Smooth muscle cell (in vitro differentiated cells): Measurements from ENCODE around the gene TBR1. TPM values are rescaled to one million over a fixed set of nuclear protein-coding genes. Genes with fewer than 3 reads are reported as not detected.

ENCODE experiments used
- DNase-seq: peaks from one replicate; lab custom pipeline; 2025; ENCODE audit not compliant: unreplicated experiment; lab: John Stamatoyannopoulos, UW
- H2AFZ ChIP-seq: fragments of 200-600 bp; sonication (generic); 2 replicates; pipeline ENCODE4 v1.6.0; 2016; ENCODE audit warnings: antibody characterized with exemption, low read depth, mild to moderate bottlenecking
- H3F3A ChIP-seq: fragments of 200-600 bp; sonication (generic); 2 replicates; pipeline ENCODE4 v1.6.0; 2017; ENCODE audit warnings: antibody characterized with exemption, low read depth
- H3K27ac ChIP-seq: fragments of 200-600 bp; sonication (generic); 2 replicates; pipeline ENCODE4 v1.5.1; 2016; ENCODE audit warnings: low read depth, mild to moderate bottlenecking
- H3K27me3 ChIP-seq: fragments of 200-600 bp; sonication (generic); 2 replicates; pipeline ENCODE4 v1.6.1; 2016; ENCODE audit warnings: low read depth, mild to moderate bottlenecking
- H3K36me3 ChIP-seq: fragments of 200-600 bp; sonication (generic); 2 replicates; pipeline ENCODE4 v1.5.1; 2016; ENCODE audit warnings: low read depth
- H3K4me1 ChIP-seq: fragments of 200-600 bp; sonication (generic); 2 replicates; pipeline ENCODE4 v1.5.1; 2016; ENCODE audit warnings: low read depth
- H3K4me2 ChIP-seq: fragments of 200-600 bp; sonication (generic); 2 replicates; pipeline ENCODE4 v1.6.0; 2016; ENCODE audit warnings: mild to moderate bottlenecking
- H3K4me3 ChIP-seq: fragments of 200-600 bp; sonication (generic); 2 replicates; pipeline ENCODE4 v1.5.1; 2016; ENCODE audit warnings: mild to moderate bottlenecking
- H3K79me2 ChIP-seq: fragments of 200-600 bp; sonication (generic); 2 replicates; pipeline ENCODE4 v1.6.0; 2016; ENCODE audit warnings: low read depth, mild to moderate bottlenecking
- H3K9ac ChIP-seq: fragments of 200-600 bp; sonication (generic); 2 replicates; pipeline ENCODE4 v1.6.0; 2016; ENCODE audit warnings: low read depth
- H3K9me3 ChIP-seq: fragments of 200-600 bp; sonication (generic); replicated peaks from 2 replicates; pipeline ENCODE4 v1.5.1; 2016; ENCODE audit warnings: low read depth
- H4K20me1 ChIP-seq: fragments of 200-600 bp; sonication (generic); 2 replicates; pipeline ENCODE4 v1.6.0; 2016; ENCODE audit warnings: low read depth
- CTCF ChIP-seq: fragments of 200-600 bp; sonication (generic); IDR thresholded peaks from 2 replicates; pipeline ENCODE4 v1.5.1; 2017; ENCODE audit warnings: borderline replicate concordance, mild to moderate bottlenecking, antibody characterized with exemption; ENCODE audit not compliant: insufficient read depth, poor library complexity, severe bottlenecking
- WGBS: methylation state at CpG from one replicate; pipeline ENCODE4 v1.1.7; 2016; ENCODE audit warnings: low lambda C conversion rate; 5-methylcytosine and 5-hydroxymethylcytosine counted together
- polyA plus RNA-seq: library from polyadenylated mRNA; unstranded; fragments of >200 nt; fragmentation: Nextera tagmentation; extraction: Ambion mirVana; gene quantifications from 2 replicates; pipeline ENCODE4 v1.2.1, GENCODE V29; 2016
- total RNA-seq: library from RNA; depleted of rRNA; stranded (reverse); fragments of >200 nt; gene quantifications from 2 replicates; pipeline ENCODE4 v1.2.3, GENCODE V29; 2014

TBR1 gene
- total RNA-seq (0.13 and 2.3 TPM in 2 replicates), polyA plus RNA-seq (0.04 TPM in 1 of 2 replicates, not detected in the other)

GRCh38 chr2:161415987-161416707 is at the start of gene TBR1:
TBR1 (plus strand) TSS chr2:161416297; CDS start chr2:161416411, 114 bp downstream.
- Histone ChIP-seq H3K4me1 (peaks cover 30% of the 10 kb centered on the region), H3K9ac (no peak within 1 kb of the TSS), H3K27me3 (peaks cover 87% of the 10 kb centered on the region), H3K79me2 (no peaks in the 10 kb centered on the region), H4K20me1 (no peaks in the 10 kb centered on the region), H3K4me3 (peak within 1 kb of the TSS; percentile 51), H3K27ac (no peak within 1 kb of the TSS), H2AFZ (no peak within 1 kb of the TSS), H3K36me3 (peaks cover 3% of the 10 kb centered on the region), H3F3A (no peaks in the 10 kb centered on the region), H3K9me3 (no peaks in the 10 kb centered on the region), H3K4me2 (peak within 1 kb of the TSS; percentile 98)
- DNase-seq = no peak
- 9% methylated on average over 16 of the region's 16 CpGs for WGBS
- no peak for TF ChIP-seq CTCF

- H2AFZ ChIP-seq = no peak overlapping the region
- no peak for DNase-seq
- no peak overlapping the region for H3K9ac ChIP-seq
- H3K4me2 ChIP-seq = no peak overlapping the region
- H3K4me3 ChIP-seq = no peak overlapping the region
- peaks cover 20% of the 10 kb centered on the region for H3K36me3 ChIP-seq
- H3K27ac ChIP-seq = no peak overlapping the region
- H4K20me1 ChIP-seq = peaks cover 53% of the 10 kb centered on the region
- H3K4me1 ChIP-seq = peaks cover 4% of the 10 kb centered on the region
- H3K79me2 ChIP-seq = peaks cover 35% of the 10 kb centered on the region
- WGBS = 88% methylated on average over 3 of the region's 3 CpGs
- no peaks in the 10 kb centered on the region for H3K9me3 ChIP-seq
- H3F3A ChIP-seq = no peaks in the 10 kb centered on the region
- no peaks in the 10 kb centered on the region for H3K27me3 ChIP-seq
- no peak for TF ChIP-seq CTCF
Measured at GRCh38 chr2:161367675-161368074, 48.4 kb upstream of the TBR1 start.

GRCh38 chr2:161369311-161369710 is 46.8 kb upstream of the TBR1 start:
- Histone ChIP-seq H3K4me3 (no peak overlapping the region), H2AFZ (no peak overlapping the region), H3F3A (no peaks in the 10 kb centered on the region), H3K79me2 (peaks cover 21% of the 10 kb centered on the region), H3K36me3 (peaks cover 11% of the 10 kb centered on the region), H3K27ac (no peak overlapping the region), H3K27me3 (no peaks in the 10 kb centered on the region), H3K9ac (no peak overlapping the region), H3K4me1 (peaks cover 4% of the 10 kb centered on the region), H3K9me3 (no peaks in the 10 kb centered on the region), H4K20me1 (peaks cover 48% of the 10 kb centered on the region), H3K4me2 (no peak overlapping the region)
- TF ChIP-seq CTCF = no peak
- 48% methylated on average over 2 of the region's 2 CpGs for WGBS
- no peak for DNase-seq

DNA sequence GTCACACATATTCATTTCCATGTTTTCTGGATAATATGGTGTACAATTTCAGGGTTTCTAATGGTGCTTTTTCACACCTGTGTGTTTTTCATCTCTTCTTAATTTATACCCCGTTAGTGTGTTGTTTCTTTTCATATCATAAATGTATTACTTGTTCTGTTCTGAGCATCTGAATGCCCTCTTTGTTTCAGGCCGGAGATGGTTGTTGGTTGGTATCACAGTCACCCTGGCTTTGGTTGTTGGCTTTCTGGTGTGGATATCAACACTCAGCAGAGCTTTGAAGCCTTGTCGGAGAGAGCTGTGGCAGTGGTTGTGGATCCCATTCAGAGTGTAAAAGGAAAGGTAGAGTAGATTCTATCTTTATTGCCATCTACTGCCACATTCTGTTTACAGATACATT is 45.1 kb upstream of the TBR1 start:
- H3K79me2 ChIP-seq = peaks cover 18% of the 10 kb centered on the region
- H2AFZ ChIP-seq = no peak overlapping the region
- no peak for TF ChIP-seq CTCF
- H4K20me1 ChIP-seq = peaks cover 41% of the 10 kb centered on the region
- no peaks in the 10 kb centered on the region for H3K27me3 ChIP-seq
- no peak overlapping the region for H3K27ac ChIP-seq
- no peak overlapping the region for H3K4me2 ChIP-seq
- H3K9ac ChIP-seq = no peak overlapping the region
- peaks cover 11% of the 10 kb centered on the region for H3K36me3 ChIP-seq
- WGBS = 75% methylated on average over 3 of the region's 3 CpGs
- no peak for DNase-seq
- H3K4me1 ChIP-seq = peaks cover 4% of the 10 kb centered on the region
- no peaks in the 10 kb centered on the region for H3K9me3 ChIP-seq
- no peak overlapping the region for H3K4me3 ChIP-seq
- H3F3A ChIP-seq = no peaks in the 10 kb centered on the region
